Liver (tissue), 9 donors: ENCODE measurements around the gene TGFBR3. TPM values are rescaled to one million over a fixed set of nuclear protein-coding genes. Genes with fewer than 3 reads are reported as not detected.

Source experiments
- DNase-seq: peaks from one replicate; pipeline ENCODE4 v3.0.0-alpha.2; 2017; ENCODE audit warnings: low spot score
- H3K27ac ChIP-seq, 2 donors: one replicate each; pipeline ENCODE4 v1.7.0; 2013; ENCODE audit warnings: inconsistent platforms in 2 of 2, low read length in 2 of 2, control low read depth in 1 of 2, low read depth in 1 of 2, mild to moderate bottlenecking in 1 of 2
- H3K27me3 ChIP-seq, 4 donors: one replicate each; pipeline versions ENCODE4 v1.6.1 to v1.7.0; 2013; ENCODE audit warnings: low read length in 3 of 4, inconsistent platforms in 1 of 4, mild to moderate bottlenecking in 1 of 4, moderate library complexity in 1 of 4; ENCODE audit not compliant: control insufficient read depth in 4 of 4, insufficient read depth in 4 of 4
- H3K36me3 ChIP-seq, 4 donors: one replicate each; pipeline versions ENCODE4 v1.6.1 to v1.7.0; 2013; ENCODE audit warnings: low read length in 3 of 4, mild to moderate bottlenecking in 3 of 4, low read depth in 1 of 4, moderate library complexity in 1 of 4; ENCODE audit not compliant: control insufficient read depth in 4 of 4, insufficient read depth in 3 of 4
- H3K4me1 ChIP-seq, 4 donors: one replicate each; pipeline versions ENCODE4 v1.6.1 to v1.7.0; 2013; ENCODE audit warnings: low read length in 3 of 4, mild to moderate bottlenecking in 3 of 4, moderate library complexity in 1 of 4; ENCODE audit not compliant: control insufficient read depth in 4 of 4, insufficient read depth in 4 of 4
- H3K4me3 ChIP-seq, 3 donors: one replicate each; pipeline versions ENCODE4 v1.6.1 to v1.7.0; 2013; ENCODE audit warnings: low read length in 3 of 3, control low read depth in 1 of 3, low read depth in 1 of 3, mild to moderate bottlenecking in 1 of 3
- H3K9ac ChIP-seq, 2 donors: one replicate each; pipeline ENCODE4 v1.7.0; 2013; ENCODE audit warnings: low read length in 2 of 2, mild to moderate bottlenecking in 2 of 2, moderate library complexity in 2 of 2, control low read depth in 1 of 2, low read depth in 1 of 2
- H3K9me3 ChIP-seq, 4 donors: one replicate each; pipeline versions ENCODE4 v1.6.1 to v1.7.0; 2013; ENCODE audit warnings: low read length in 3 of 4; ENCODE audit not compliant: control insufficient read depth in 4 of 4
- CTCF ChIP-seq: fragments of 150-350 bp; IDR thresholded peaks from 2 replicates; pipeline ENCODE4 v1.5.1; 2017; ENCODE audit warnings: improper control_type of control experiment, low read depth, low read length; ENCODE audit not compliant: missing input control
- EGR1 ChIP-seq, 2 donors: IDR thresholded peaks; 2 replicates each; pipeline ENCODE4 v1.6.1; 2016 to 2018; ENCODE audit warnings: antibody characterized with exemption in 2 of 2, low read depth in 2 of 2
- FOXA1 ChIP-seq: IDR thresholded peaks from 2 replicates; pipeline ENCODE4 v1.6.1; 2016; ENCODE audit warnings: antibody characterized with exemption
- FOXA2 ChIP-seq: IDR thresholded peaks from 2 replicates; pipeline ENCODE4 v1.6.1; 2016; ENCODE audit warnings: antibody characterized with exemption
- GABPA ChIP-seq, 2 donors: IDR thresholded peaks in 1 of 2; conservative IDR thresholded peaks in 1 of 2; 2 replicates each; pipeline ENCODE4 v1.6.1; 2016; ENCODE audit warnings: antibody characterized with exemption in 2 of 2, mild to moderate bottlenecking in 1 of 2, moderate library complexity in 1 of 2
- HNF4A ChIP-seq, 2 donors: conservative IDR thresholded peaks; 2 replicates each; pipeline ENCODE4 v1.6.1; 2016; ENCODE audit warnings: antibody characterized with exemption in 2 of 2, mild to moderate bottlenecking in 2 of 2
- HNF4G ChIP-seq: IDR thresholded peaks from 2 replicates; pipeline ENCODE4 v1.6.1; 2016; ENCODE audit warnings: antibody characterized with exemption
- JUND ChIP-seq, 2 donors: IDR thresholded peaks; 2 replicates each; pipeline ENCODE4 v1.6.1; 2016; ENCODE audit warnings: antibody characterized with exemption in 2 of 2
- NR2F2 ChIP-seq: IDR thresholded peaks from 2 replicates; pipeline ENCODE4 v1.6.1; 2016; ENCODE audit warnings: antibody characterized with exemption
- RAD21 ChIP-seq, 2 donors: IDR thresholded peaks; 2 replicates each; pipeline ENCODE4 v1.6.1; 2016; ENCODE audit warnings: antibody characterized with exemption in 2 of 2, mild to moderate bottlenecking in 2 of 2
- RXRA ChIP-seq, 2 donors: IDR thresholded peaks; 2 replicates each; pipeline ENCODE4 v1.6.1; 2017 to 2018; ENCODE audit warnings: antibody characterized with exemption in 2 of 2, mild to moderate bottlenecking in 1 of 2
- TAF1 ChIP-seq: conservative IDR thresholded peaks from 2 replicates; pipeline ENCODE4 v1.6.1; 2016; ENCODE audit warnings: antibody characterized with exemption, mild to moderate bottlenecking
- YY1 ChIP-seq: IDR thresholded peaks from 2 replicates; pipeline ENCODE4 v1.6.1; 2016; ENCODE audit warnings: antibody characterized with exemption, mild to moderate bottlenecking
- WGBS: extraction: QIAGEN DNeasy Blood & Tissue Kit; methylation state at CpG from one replicate; pipeline ENCODE4 v1.1.7; 2013; 5-methylcytosine and 5-hydroxymethylcytosine counted together
- polyA plus RNA-seq, 2 donors: library from polyadenylated mRNA; stranded (reverse) in 1 of 2; unstranded in 1 of 2; fragments of 200-250 nt in 1 of 2; fragments of >200 nt in 1 of 2; fragmentation: Nextera tagmentation in 1 of 2; extraction: Ambion mirVana in 1 of 2; gene quantifications; one replicate each; pipeline versions ENCODE4 v1.2.1 to v1.2.3, GENCODE V29; 2013 to 2015
- total RNA-seq, 2 donors: library from RNA; depleted of rRNA; stranded (reverse); fragments of >200 nt; gene quantifications; one replicate each; pipeline ENCODE4 v1.2.3, GENCODE V29; 2014
- TF ChIP-seq, protein P1 (sequence below): IDR thresholded peaks from 2 replicates; pipeline ENCODE4 v1.6.1; 2016; ENCODE audit warnings: antibody characterized with exemption
- donor health status: healthy.
- donor health status: healthy.
- donor health status: healthy.
- donor health status: healthy.
- donor health status: healthy.

The TGFBR3 gene
- total and polyA plus RNA-seq, 4 donors: 6.1 to 19.3 (median 9.9) TPM

- H3K27me3 ChIP-seq: no peaks in the 10 kb centered on the region
- no peak for DNase-seq
- H3K9ac ChIP-seq: no peak overlapping the region
- H3K27ac ChIP-seq: peak overlapping the region in 1 of 2 donors; percentile 13
- 98% methylated on average over 1 of the region's 1 CpG for WGBS
- H3K36me3 ChIP-seq: no peaks in the 10 kb centered on the region
- H3K4me3 ChIP-seq: no peak overlapping the region
- peaks cover 10 to 38% (median 20%) of the 10 kb centered on the region in 4 donors for H3K4me1 ChIP-seq
- TF ChIP-seq CTCF: no peak
- TF ChIP-seq RXRA (IDR thresholded peaks at IDR 0.05): no peak
- TF ChIP-seq, protein P1, sequence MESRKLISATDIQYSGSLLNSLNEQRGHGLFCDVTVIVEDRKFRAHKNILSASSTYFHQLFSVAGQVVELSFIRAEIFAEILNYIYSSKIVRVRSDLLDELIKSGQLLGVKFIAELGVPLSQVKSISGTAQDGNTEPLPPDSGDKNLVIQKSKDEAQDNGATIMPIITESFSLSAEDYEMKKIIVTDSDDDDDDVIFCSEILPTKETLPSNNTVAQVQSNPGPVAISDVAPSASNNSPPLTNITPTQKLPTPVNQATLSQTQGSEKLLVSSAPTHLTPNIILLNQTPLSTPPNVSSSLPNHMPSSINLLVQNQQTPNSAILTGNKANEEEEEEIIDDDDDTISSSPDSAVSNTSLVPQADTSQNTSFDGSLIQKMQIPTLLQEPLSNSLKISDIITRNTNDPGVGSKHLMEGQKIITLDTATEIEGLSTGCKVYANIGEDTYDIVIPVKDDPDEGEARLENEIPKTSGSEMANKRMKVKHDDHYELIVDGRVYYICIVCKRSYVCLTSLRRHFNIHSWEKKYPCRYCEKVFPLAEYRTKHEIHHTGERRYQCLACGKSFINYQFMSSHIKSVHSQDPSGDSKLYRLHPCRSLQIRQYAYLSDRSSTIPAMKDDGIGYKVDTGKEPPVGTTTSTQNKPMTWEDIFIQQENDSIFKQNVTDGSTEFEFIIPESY: no peak
- no peak for TF ChIP-seq TAF1
- no peak for TF ChIP-seq HNF4A (conservative IDR thresholded peaks at IDR 0.05)
- no peaks in the 10 kb centered on the region for H3K9me3 ChIP-seq
Measured at GRCh38 chr1:91760512-91760911, 125.4 kb downstream of the TGFBR3 start.

GRCh38 chr1:91759076-91759475, 126.9 kb downstream of the TGFBR3 start:
- H3K9me3 ChIP-seq: no peaks in the 10 kb centered on the region
- H3K9ac ChIP-seq: no peak overlapping the region
- no peaks in the 10 kb centered on the region for H3K27me3 ChIP-seq
- no peak for TF ChIP-seq RAD21 (IDR thresholded peaks at IDR 0.05)
- no peak for TF ChIP-seq NR2F2
- no peak for TF ChIP-seq HNF4A (conservative IDR thresholded peaks at IDR 0.05)
- no peak for TF ChIP-seq YY1
- no peak for TF ChIP-seq FOXA2
- TF ChIP-seq RXRA (IDR thresholded peaks at IDR 0.05): no peak
- no peak for TF ChIP-seq EGR1 (IDR thresholded peaks at IDR 0.05; ENCODE audit: low read depth in 2 of 2)
- TF ChIP-seq JUND (IDR thresholded peaks at IDR 0.05): no peak
- TF ChIP-seq GABPA (IDR thresholded peaks at IDR 0.05 in 1 of 2, conservative IDR thresholded peaks at IDR 0.05 in 1 of 2): no peak
- no peak for TF ChIP-seq HNF4G
- no peak for TF ChIP-seq FOXA1
- TF ChIP-seq TAF1: no peak
- TF ChIP-seq, protein P1: no peak
- no peak overlapping the region for H3K4me3 ChIP-seq
- WGBS: 72% methylated on average over 2 of the region's 2 CpGs
- DNase-seq: no peak
- no peaks in the 10 kb centered on the region for H3K36me3 ChIP-seq
- peak overlapping the region; percentile 74 to 90 for H3K27ac ChIP-seq
- H3K4me1 ChIP-seq: peaks cover 5 to 33% (median 16%) of the 10 kb centered on the region in 4 donors
